GM10266 (cell line): ENCODE measurements around the gene RANBP10.

Experiments used
- DNase-seq: peaks from one replicate; pipeline ENCODE4 v3.0.0; 2012; ENCODE audit errors: extremely low spot score
- TF ChIP-seq, protein P1 (sequence below): IDR thresholded peaks from 2 replicates; pipeline ENCODE4 v1.5.1; 2012; ENCODE audit warnings: mild to moderate bottlenecking, low read depth; ENCODE audit not compliant: control insufficient read depth, insufficient read depth; ENCODE audit errors: missing control alignments

The RANBP10 gene

DNA sequence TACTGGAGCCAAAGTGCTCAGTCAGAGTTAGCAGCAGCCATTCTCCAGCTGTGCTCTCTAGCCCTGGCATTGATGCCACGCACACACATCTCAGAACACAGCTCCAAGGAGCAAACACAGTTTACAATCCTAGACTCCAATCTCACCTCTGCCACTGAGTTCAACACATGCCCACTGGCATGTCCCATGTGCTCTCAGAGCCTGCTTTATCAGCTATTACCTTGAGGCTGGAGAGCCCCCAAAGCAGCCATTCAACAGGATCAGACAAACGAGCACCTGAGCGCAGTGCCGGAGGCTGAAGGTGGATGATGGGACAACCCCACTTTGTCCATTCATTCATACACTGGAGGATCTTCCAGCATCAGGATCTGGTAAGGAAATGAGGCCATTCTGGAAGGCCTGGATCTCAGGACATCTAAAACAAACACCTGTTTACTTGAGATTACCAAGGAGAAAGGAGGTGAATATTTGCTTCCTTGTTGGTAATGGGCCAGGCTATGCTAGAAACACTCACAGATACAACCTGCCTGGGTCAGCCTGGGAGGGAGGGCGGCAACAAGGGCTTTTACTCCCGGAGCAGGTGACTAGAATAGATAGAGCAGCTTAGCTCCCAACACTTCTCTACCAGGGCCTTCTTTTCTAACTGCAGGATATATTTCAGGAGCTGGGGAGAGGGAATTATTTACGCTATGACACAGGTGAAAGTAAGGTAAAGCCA is 25.4 kb downstream of the RANBP10 start:
- TF ChIP-seq, protein P1, sequence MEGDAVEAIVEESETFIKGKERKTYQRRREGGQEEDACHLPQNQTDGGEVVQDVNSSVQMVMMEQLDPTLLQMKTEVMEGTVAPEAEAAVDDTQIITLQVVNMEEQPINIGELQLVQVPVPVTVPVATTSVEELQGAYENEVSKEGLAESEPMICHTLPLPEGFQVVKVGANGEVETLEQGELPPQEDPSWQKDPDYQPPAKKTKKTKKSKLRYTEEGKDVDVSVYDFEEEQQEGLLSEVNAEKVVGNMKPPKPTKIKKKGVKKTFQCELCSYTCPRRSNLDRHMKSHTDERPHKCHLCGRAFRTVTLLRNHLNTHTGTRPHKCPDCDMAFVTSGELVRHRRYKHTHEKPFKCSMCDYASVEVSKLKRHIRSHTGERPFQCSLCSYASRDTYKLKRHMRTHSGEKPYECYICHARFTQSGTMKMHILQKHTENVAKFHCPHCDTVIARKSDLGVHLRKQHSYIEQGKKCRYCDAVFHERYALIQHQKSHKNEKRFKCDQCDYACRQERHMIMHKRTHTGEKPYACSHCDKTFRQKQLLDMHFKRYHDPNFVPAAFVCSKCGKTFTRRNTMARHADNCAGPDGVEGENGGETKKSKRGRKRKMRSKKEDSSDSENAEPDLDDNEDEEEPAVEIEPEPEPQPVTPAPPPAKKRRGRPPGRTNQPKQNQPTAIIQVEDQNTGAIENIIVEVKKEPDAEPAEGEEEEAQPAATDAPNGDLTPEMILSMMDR, result no peak
- no peak for DNase-seq

DNA sequence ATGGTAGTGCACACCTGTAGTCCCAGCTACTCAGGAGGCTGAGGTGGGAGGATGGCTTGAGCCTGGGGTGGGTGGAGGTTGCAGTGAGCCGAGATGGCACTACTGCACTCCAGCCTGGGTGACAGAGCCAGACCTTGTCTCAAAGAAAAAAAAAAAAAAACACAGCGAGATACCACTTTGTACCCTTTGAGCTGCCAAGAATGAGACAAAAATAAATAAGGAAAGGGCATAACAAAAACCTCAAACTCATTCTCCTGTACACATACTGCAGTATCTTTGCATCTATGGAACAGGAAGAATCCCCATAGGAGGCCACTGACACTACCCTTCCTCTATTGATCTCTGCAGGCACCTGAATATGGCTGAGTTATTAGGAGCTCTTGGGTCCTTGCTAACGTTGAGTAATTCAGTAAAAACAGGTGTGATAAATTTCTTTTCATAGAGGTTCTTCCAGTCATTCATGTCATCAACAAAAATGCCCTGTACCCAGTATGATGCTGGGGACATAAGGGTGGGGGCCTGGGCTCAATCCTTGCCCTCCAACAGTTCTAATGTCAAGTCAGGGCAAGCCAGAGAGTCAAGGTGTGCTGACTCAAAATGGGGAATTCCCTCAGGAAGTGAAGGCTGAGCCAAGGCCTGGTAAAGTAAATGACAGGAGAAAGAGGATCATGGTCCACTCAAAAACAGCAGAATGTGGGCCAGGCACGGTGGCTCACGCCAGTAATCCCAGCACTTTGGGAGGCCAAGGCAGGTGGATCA is 26.9 kb downstream of the RANBP10 start:
- TF ChIP-seq, protein P1, result no peak

DNA sequence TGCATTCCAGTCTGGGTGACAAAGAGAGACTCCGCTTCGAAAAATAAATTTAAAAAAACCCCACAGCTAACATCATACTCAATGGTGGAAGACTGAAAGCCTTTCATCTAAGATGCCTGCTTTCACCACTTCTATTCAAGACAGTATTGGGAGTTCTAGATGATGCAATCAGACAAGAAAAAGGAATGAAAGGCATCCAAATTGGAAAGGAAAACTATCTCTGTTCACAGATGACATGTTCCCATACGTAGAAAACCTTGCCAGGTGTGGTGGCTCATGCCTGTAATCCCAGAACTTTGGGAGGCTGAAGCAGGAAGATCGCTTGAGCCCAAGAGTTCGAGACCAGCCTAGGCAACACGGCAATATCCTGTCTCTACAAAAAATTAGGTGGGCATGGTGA is 31.1 kb downstream of the RANBP10 start:
- TF ChIP-seq, protein P1, result no peak
- DNase-seq, result no peak

More for the DNA sequence above, 26.9 kb downstream of the RANBP10 start:
- no peak for DNase-seq

DNA sequence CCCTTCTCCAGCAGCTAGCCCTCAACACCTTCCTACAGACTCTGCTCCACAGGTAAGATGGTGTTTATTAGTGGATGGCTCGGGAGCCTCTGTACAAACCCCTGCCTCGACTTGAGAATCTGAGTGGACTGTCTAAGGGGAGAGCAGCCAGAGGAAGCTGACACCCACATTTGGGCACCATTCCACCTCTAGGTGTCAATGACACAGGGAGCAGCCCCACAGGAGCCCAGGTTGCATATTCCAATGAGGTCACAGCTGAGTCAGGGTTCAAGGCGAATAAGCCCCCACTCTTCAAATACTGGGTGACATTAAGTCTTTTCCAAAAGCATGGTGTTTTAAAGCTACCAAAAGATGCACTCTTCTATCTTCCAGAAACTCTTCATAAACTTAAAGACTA is 31.9 kb downstream of the RANBP10 start:
- TF ChIP-seq, protein P1, result no peak

DNA sequence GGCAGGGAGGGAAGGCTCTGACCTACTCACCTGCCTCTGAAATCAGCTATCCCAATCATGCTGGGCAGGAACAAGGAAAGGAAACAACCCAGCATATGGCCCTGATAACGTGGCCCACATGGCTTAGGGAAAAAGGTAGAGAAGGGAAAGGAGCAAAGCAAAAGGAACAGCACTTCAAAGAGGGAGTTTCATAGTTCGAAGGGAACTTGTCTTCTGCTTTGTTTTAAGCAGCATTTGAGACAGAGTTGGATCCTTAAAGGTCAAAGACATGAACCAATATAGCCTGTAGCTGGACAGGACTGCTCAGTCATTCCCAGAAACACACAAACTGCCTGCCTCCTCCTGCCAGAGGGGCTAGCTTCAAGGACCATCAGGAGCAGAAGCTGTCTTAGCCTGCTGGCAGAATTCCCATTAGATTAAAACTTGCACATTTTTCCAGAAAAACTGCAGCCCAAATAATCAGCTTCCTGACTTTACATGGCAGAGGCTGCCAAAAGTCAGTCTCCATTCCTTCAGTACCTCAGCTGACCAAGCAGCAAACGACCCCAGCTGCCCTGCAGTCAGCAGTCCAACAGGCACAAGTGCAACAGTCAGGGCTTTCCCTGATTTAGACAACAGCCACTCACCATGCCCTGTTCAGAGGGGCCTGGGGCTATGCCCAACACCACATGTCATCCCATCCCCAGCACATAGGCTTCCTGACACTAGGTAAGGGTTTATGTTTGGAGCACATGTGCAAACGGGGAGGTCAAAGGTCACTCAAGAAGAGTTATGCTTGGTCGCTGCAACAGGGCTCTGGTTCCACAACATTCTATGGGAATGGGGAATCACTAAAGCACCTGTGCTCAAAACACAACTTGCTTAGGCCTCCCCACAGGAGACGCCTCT is 32.5 kb downstream of the RANBP10 start:
- DNase-seq, result no peak
- TF ChIP-seq, protein P1, result no peak

More for the DNA sequence above, 31.9 kb downstream of the RANBP10 start:
- DNase-seq, result no peak

DNA sequence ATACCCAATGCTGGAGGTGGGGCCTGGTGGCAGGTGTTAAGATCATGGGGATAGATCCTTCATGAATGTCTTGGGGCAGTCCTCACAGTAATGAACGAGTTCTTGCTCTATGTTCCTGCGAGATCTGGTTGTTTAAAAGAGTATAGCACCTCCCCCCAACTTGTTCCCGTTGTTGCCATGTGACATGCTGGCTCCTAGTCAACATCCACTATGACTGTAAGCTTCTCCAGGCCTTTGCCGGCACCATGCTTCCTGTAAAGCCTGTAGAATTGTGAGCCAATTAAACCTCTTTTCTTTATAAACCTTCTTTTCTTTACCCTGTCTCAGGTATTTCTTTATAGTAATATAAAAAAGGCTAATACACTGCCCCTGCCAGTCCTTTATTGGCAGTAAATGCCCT is 33.3 kb downstream of the RANBP10 start:
- TF ChIP-seq, protein P1, result no peak
- DNase-seq, result no peak
